GM21723 (cell line): ENCODE data around the gene IL15RA.
"Not testable (repeated sequence)": the region's sequence is repeated elsewhere in the genome, so short reads cannot be mapped to it uniquely, and the experiment has no call there.

Source experiments
- ATAC-seq: cut with Tn5 transposase; IDR thresholded peaks from one replicate; pipeline ENCODE4 v1.9.1; 2021; ENCODE audit warnings: mild to moderate bottlenecking, moderate library complexity; ENCODE audit not compliant: unreplicated experiment

IL15RA gene

DNA sequence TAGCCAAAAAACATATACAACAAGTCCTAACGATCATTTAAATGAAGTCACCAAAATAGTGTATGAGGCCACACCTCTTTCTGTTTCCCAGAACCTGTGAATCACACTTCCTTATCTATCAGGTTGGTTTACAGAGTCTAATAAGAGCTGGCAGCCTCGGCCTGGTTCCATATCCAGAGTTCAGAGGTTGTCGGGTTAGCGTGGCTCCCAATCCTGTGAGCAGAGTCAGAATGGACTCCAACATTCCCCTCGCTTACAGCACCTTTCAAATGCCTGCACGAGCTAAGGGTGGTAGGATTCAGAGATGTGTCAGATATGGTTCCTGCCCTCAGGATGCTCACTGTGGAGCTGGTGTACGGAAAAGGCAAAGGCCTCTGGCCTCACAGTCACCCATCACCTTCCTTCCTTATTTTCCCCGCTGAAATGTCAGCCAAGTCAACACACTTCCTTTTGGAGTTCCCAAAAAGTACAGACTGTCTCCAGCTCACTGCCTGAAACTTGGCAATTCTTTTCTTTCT is 6.0 kb downstream of the IL15RA start:
- ATAC-seq = no peak

- ATAC-seq = no peak
Measured at GRCh38 chr10:5970527-5970926, 6.8 kb downstream of the IL15RA start.

DNA sequence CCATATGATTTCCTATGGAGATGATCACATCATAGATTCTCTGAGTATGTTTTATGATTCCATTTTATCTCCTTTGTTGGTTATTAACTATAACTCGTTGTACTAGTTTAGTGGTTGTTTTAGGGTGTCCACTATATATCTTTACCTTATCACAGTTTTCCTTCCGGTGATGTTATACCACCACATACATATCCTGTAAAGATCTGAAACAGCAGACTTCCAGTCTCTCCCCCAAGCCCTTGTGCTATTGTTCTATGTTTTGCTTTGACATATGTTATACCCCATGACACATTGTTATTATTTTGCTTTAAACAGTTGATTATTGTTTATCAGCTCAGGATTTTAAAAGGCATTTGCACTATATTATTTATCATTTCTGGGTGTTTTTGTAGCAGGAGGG is 7.3 kb downstream of the IL15RA start:
- no peak for ATAC-seq

DNA sequence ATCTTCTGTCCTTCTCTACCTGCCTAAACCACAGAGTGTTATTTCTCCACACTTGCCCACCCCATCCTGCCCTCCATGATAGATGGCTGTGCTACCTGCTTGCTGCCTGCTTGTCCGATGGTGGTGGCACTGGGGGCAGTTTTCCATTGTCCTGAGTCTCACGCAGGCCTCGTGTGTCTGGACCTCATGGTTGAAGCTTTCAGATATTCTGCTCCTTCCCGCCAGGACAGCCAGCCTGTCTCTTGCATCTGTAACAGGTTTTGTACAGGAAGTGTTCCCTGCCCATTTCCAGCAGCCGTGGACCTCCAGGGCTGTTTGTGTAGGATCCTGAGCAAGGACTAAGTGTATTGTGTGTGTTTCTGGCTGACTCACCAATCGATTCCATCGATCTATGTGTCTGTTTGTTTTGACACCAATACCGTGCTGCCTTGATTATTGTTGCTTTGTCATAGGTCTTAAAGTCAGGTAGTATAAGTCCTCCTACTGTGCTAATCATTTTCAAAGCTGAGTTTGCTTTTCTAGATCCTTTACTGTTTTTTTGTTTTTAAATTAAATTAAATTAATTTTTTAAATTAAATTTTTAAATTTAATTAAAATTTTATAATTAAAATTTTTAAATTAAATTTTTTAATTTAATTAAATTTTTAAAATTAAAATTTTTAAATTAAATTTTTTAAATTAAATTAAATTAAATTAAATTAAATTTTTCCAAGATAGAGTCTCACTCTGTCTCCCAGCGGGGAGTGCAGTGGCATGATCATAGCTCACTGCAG is 8.5 kb downstream of the IL15RA start:
- ATAC-seq = no peak

- no peak for ATAC-seq
Measured at GRCh38 chr10:5968037-5968680, 9.2 kb downstream of the IL15RA start.

- ATAC-seq = no peak
Measured at GRCh38 chr10:5965266-5965665, 12.1 kb downstream of the IL15RA start.

DNA sequence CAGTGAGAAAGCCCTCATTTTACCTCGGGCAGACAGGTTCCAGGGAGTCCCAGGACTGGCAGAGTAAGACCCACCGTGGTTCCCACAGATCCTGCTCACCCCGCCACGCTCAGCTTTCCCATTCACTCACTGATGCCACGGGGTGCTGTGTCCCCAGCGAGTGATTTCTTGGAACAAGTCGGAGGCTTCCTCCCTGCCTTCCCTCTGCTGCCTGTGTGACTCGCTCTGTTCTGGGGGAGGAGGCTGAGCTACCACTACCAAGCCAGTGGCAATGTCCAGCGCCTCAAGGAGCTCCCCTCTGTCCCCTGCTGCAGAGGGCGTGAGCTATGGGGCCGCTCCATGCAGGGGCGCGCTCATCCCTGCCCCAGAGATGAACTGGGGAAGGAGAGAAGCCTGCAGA is 12.6 kb downstream of the IL15RA start:
- no peak for ATAC-seq

GRCh38 chr10:5963591-5963990 is 13.8 kb downstream of the IL15RA start:
- ATAC-seq = no peak

DNA sequence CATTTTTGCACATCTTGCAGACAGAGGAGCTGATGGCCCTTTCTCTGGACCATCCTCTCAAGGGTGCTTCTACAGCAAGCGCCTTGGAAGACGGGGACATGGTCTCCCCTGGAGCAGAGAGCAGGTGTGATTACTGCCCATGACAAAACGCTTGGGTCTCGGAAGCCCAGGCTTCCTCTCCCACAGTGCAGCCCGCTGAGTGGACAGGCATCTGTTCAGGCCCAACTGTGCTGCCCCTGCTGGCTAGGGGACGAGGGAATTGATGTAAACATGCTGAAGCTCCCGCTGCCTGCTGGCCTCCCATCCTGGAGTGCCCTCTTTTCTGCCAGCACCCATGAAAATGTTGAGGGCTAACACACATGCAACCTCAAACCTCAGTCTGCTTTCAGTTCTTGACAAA is 14.3 kb downstream of the IL15RA start:
- ATAC-seq = no peak

DNA sequence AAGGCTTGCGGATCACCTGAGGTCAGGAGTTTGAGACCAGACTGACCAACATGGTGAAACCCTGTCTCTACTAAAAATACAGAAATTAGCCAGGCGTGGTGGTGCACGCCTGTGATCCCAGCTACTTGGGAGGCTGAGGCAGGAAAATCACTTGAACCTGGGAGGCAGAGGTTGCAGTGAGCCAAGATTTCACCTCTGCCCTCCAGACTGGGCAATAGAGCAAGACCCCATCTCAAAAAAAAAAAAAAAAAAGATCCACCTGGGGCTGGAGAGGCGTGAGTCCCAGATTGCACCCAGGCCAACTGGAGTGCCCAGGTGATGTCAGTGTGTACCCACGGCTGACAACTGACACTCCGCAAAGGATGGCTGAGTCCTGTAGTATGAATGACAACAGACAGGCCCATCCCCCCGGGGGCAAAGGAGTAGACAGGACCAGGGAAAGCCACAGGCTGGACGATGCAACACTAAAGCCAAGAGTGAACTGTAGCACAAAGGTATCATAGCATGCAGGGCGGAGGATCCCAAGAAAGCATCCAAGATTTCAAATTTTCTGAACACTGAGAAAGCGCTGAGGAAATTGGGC is 14.9 kb downstream of the IL15RA start:
- ATAC-seq = not testable (repeated sequence)

DNA sequence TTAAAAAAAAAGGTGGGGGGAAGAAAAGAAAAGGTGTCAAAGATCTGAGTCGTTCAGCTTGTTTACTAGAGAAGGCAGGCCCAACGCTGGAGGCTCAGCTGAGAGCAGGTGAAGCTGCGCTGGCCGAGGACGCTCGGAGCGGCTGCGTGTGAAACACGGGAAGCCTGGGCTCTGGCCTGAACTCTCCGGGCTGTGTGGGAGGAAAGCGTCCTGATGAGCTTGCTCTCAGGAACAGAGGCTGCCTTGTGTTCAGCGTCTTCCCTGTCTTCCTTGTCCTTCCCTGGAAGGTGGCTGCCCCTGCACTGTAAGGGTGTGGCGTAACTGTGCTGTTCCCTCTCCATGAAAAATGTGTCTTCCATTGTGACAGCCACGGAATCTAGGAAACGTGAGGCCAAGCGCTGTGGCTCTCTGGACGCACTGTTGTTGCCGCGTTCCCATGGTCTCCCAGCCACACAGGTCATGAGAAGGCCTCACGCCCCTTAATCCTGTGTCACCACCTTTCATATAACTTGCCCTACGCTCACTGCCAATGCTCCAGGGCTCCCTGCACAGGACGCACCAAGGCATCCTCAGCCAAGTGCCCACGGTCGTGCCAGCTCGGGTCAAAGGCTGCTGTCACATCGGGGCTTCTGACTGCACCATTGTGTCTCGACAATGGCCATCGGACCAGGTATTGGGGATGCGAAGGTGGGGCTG is 15.8 kb downstream of the IL15RA start:
- ATAC-seq = no peak

GRCh38 chr10:5960973-5961275 is 16.4 kb downstream of the IL15RA start:
- not testable (repeated sequence) for ATAC-seq

DNA sequence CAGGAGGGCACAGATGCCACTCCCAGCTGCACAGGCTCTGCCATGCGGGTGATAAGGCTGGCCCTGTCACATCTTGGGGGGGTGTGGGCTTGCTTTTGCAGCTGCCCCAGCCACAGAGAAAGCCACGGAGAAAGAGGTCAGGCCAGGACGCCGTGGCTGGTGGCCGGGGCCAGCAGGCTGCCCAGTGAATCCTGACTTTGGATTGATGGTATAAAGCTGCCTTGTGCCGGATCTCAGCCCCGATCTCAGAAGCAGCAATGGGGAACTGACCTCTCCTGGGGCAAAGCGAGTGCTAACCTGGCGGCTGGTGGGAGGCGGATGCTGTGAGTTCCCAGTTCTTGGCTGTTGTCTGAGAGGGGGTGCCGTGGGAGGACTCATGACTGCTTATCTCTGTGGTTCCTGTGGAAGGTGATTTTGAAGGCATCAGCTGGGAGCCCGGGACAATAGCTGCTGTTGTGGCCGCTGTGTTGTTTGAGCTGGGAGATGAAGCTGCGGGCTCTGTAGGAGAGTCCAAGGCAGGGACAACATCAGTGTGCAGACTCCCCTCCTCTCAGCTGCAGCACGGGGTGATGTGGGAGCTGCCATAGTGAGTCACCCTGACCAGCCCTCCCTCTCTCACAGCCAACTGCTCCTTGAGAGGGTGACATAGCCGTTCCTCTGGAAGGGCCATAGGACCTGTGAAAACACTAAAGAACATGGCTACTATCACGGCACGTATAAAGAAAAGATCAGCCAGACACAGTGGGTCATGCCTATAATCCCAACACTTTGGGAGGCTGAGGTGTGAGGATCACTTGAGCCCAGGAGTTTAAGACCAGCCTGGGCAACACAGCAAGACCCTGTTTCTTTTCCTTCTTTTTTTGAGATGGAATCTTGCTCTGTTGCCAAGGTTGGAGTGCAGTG is 17.0 kb downstream of the IL15RA start:
- no peak for ATAC-seq

- ATAC-seq = no peak
Measured at GRCh38 chr10:5959581-5960069, 17.7 kb downstream of the IL15RA start.

DNA sequence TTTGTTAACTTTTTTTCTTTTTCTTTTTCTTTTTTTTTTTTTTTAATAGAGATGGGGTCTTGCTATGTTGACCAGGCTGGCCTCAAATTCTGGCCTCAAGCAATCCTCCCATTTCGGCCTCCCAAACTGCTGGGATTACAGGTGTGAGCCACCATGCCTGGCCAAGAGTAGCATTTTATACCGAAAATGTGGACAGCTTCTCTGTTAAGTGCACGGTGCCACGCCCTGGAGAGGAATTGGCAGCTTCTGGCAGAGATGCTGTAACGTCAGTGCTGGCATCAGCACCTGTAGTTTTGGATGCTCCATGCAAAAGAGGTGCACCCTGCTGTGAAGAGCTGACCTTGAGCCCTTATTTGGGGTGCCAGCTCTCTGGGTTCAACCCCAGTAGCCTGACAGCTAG is 18.2 kb downstream of the IL15RA start:
- ATAC-seq = no peak

- no peak for ATAC-seq
Measured at GRCh38 chr10:5958675-5959074, 18.7 kb downstream of the IL15RA start.

DNA sequence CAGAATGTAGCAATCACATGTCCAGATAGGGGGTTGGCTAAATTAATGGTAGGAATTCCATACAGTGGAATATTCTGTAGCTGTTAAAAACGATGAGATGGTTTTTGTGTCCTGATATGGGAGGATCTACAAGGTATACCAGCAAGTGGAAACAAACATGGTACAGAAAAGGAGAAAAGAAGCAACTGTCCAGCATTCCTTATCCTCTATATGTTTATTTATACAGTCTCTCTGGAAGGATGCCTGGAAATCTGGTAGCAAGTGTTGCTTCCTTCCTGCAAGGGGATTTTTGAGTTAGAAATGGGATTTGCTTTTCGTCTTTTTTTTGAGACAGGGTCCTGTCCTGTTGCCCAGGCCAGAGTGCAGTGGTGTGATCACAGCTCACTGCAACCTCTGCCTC is 19.3 kb downstream of the IL15RA start:
- ATAC-seq = no peak

DNA sequence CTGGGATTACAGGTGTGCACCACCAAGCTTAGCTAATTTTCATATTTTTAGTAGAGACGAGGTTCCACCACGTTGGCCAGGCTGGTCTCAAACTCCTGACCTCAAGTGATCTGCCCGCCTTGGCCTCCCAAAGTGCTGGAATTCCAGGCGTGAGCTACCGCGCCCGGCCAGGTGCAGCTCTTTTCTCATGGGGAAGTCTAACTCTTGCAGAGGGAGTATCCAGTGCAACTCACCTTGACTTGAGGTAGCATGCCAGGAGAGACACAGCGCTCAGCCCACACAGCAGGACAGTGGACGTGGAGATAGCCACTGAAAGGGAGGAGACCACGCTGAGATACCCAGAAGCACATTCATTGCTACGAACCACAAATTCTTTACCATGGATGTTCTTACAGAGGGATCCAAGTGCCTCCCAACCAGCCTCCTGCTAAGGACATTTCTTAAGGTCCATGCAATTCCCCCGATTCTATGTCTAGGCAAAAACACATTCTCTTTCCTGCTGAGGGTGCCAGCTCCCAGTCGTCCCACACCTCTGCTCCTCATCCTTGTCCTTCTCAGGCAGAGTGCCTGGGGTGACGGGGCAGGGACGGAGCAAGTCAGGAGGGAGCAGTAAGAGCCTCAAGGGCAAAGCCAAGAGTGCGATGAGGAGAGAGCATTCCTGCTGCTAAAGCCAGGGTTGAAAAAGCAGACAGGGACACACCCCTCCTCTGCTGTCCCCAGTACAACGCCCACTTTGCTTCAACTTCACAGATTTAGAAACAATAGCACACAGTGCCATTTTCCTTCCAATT is 21.0 kb downstream of the IL15RA start:
- ATAC-seq = no peak

GRCh38 chr10:5953676-5954075 is 23.7 kb downstream of the IL15RA start:
- ATAC-seq = no peak
